Esophagus squamous epithelium (tissue), 4 donors: ENCODE data around the gene LRBA.

Experiments
- POLR2A ChIP-seq, 4 donors: fragments of 450-650 bp; IDR thresholded peaks; one replicate each; pipeline ENCODE4 v1.6.1; 2017; ENCODE audit warnings: antibody characterized with exemption in 4 of 4, mild to moderate bottlenecking in 4 of 4, moderate library complexity in 3 of 4
- TF ChIP-seq, protein P1 (sequence below), 6 experiments: fragments of 450-650 bp in 4 of 6; fragments of 200-600 bp in 2 of 6; sonication (generic) in 2 of 6; IDR thresholded peaks; one replicate each; pipeline ENCODE4 v1.5.1; 2016 to 2019; ENCODE audit warnings: antibody characterized with exemption in 6 of 6, mild to moderate bottlenecking in 4 of 6, moderate library complexity in 4 of 6

DNA sequence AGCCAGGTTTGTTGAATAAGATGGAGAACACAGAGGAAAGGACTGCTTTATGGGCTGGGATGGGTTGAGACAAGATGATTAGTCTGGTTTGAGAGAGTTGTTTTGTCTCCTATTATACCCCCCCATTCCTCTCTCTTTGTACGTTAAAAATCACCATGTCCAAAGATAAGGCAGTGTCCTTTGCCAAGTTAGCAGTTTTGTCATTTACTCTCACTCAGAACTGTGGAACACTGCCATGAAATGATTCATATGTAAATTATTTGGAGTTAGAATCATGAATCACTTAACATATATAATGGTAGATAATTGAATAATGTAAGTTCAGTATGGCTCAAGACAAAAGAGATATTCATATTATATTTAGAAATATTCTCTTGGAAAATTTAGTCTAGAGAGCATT is 785.6 kb downstream of the LRBA start:
- TF ChIP-seq, protein P1, sequence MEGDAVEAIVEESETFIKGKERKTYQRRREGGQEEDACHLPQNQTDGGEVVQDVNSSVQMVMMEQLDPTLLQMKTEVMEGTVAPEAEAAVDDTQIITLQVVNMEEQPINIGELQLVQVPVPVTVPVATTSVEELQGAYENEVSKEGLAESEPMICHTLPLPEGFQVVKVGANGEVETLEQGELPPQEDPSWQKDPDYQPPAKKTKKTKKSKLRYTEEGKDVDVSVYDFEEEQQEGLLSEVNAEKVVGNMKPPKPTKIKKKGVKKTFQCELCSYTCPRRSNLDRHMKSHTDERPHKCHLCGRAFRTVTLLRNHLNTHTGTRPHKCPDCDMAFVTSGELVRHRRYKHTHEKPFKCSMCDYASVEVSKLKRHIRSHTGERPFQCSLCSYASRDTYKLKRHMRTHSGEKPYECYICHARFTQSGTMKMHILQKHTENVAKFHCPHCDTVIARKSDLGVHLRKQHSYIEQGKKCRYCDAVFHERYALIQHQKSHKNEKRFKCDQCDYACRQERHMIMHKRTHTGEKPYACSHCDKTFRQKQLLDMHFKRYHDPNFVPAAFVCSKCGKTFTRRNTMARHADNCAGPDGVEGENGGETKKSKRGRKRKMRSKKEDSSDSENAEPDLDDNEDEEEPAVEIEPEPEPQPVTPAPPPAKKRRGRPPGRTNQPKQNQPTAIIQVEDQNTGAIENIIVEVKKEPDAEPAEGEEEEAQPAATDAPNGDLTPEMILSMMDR (IDR thresholded peaks at IDR 0.05) = no peak
- no peak for TF ChIP-seq POLR2A (IDR thresholded peaks at IDR 0.05)
